ENCODE data around the gene CBX4. TPM values are rescaled to one million over a fixed set of nuclear protein-coding genes. Genes with fewer than 3 reads are reported as not detected.
A peak's percentile ranks its signal among the peaks of the same experiment; 100 is the strongest.

Gene CBX4
- total and polyA plus RNA-seq, 2 of the 13 experiments (the other 11 are each of a cell fraction or from before 2014, with no cell fraction given): 25.8 to 50.8 TPM

DNA sequence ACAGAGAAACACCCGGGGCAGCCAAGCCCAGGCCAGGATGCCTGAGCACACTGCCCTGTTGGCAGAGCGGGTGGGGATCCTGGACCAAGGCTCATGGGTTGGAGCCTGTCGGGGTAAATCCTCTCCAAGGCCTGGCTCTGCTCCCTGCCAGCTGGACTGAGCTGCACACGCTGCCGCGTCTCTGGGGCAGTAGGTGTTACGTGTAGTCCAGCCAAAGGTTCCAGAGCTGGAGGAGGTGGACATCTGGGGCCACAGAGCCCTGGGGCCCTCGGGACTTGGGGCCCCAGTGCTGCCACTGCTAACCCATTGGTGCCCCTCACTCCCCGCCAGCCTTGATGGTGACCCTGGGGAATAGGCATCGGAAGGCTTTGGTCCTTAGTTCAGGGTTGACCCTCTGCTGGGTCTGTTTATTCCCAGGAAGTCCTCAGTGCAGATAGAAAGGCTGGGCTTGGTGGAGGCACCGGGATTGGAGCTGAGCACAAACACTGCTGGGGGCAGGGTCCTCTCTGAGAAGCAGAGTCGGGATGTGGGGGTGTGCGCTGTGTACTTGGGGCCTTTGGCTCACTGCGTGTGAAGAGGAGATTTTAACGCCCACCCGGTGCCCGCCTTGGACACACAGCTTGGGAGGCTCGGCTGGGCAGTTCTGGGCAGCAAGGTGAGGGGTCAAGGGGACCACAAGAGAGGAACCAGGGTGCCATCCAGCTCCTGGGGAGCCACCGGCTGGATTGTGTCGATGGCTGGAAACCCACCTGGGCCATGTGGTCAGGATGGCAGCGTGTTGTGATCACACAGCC lies 16.3 kb upstream of the CBX4 start (continued):
- TF ChIP-seq, protein P1, sequence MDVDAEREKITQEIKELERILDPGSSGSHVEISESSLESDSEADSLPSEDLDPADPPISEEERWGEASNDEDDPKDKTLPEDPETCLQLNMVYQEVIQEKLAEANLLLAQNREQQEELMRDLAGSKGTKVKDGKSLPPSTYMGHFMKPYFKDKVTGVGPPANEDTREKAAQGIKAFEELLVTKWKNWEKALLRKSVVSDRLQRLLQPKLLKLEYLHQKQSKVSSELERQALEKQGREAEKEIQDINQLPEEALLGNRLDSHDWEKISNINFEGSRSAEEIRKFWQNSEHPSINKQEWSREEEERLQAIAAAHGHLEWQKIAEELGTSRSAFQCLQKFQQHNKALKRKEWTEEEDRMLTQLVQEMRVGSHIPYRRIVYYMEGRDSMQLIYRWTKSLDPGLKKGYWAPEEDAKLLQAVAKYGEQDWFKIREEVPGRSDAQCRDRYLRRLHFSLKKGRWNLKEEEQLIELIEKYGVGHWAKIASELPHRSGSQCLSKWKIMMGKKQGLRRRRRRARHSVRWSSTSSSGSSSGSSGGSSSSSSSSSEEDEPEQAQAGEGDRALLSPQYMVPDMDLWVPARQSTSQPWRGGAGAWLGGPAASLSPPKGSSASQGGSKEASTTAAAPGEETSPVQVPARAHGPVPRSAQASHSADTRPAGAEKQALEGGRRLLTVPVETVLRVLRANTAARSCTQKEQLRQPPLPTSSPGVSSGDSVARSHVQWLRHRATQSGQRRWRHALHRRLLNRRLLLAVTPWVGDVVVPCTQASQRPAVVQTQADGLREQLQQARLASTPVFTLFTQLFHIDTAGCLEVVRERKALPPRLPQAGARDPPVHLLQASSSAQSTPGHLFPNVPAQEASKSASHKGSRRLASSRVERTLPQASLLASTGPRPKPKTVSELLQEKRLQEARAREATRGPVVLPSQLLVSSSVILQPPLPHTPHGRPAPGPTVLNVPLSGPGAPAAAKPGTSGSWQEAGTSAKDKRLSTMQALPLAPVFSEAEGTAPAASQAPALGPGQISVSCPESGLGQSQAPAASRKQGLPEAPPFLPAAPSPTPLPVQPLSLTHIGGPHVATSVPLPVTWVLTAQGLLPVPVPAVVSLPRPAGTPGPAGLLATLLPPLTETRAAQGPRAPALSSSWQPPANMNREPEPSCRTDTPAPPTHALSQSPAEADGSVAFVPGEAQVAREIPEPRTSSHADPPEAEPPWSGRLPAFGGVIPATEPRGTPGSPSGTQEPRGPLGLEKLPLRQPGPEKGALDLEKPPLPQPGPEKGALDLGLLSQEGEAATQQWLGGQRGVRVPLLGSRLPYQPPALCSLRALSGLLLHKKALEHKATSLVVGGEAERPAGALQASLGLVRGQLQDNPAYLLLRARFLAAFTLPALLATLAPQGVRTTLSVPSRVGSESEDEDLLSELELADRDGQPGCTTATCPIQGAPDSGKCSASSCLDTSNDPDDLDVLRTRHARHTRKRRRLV (CRISPR knock-in tag; IDR thresholded peaks at IDR 0.05): no peak; the same call in 1 of the 2 replicates
- TF ChIP-seq ZNF317 (CRISPR knock-in tag; IDR thresholded peaks at IDR 0.05): no peak
- TF ChIP-seq MED13 (CRISPR knock-in tag; IDR thresholded peaks at IDR 0.05): no peak
- no peak for TF ChIP-seq MAZ (IDR thresholded peaks at IDR 0.05; ENCODE audit: borderline replicate concordance, low read depth, low read length)
- TF ChIP-seq MAZ (CRISPR knock-in tag; IDR thresholded peaks at IDR 0.05; ENCODE audit: low read depth): peak; percentile 47; the same call in 1 of the 2 replicates
- peak; percentile 64; the same call in 1 of the 2 replicates for TF ChIP-seq ZNF607 (CRISPR knock-in tag; IDR thresholded peaks at IDR 0.05; ENCODE audit: borderline replicate concordance)
- TF ChIP-seq, protein P2, sequence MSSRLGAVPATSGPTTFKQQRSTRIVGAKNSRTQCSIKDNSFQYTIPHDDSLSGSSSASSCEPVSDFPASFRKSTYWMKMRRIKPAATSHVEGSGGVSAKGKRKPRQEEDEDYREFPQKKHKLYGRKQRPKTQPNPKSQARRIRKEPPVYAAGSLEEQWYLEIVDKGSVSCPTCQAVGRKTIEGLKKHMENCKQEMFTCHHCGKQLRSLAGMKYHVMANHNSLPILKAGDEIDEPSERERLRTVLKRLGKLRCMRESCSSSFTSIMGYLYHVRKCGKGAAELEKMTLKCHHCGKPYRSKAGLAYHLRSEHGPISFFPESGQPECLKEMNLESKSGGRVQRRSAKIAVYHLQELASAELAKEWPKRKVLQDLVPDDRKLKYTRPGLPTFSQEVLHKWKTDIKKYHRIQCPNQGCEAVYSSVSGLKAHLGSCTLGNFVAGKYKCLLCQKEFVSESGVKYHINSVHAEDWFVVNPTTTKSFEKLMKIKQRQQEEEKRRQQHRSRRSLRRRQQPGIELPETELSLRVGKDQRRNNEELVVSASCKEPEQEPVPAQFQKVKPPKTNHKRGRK (CRISPR knock-in tag; IDR thresholded peaks at IDR 0.05): 0 out of 2 replicates have a peak, but pooled peaks have one; percentile 38
- TF ChIP-seq, protein P3, sequence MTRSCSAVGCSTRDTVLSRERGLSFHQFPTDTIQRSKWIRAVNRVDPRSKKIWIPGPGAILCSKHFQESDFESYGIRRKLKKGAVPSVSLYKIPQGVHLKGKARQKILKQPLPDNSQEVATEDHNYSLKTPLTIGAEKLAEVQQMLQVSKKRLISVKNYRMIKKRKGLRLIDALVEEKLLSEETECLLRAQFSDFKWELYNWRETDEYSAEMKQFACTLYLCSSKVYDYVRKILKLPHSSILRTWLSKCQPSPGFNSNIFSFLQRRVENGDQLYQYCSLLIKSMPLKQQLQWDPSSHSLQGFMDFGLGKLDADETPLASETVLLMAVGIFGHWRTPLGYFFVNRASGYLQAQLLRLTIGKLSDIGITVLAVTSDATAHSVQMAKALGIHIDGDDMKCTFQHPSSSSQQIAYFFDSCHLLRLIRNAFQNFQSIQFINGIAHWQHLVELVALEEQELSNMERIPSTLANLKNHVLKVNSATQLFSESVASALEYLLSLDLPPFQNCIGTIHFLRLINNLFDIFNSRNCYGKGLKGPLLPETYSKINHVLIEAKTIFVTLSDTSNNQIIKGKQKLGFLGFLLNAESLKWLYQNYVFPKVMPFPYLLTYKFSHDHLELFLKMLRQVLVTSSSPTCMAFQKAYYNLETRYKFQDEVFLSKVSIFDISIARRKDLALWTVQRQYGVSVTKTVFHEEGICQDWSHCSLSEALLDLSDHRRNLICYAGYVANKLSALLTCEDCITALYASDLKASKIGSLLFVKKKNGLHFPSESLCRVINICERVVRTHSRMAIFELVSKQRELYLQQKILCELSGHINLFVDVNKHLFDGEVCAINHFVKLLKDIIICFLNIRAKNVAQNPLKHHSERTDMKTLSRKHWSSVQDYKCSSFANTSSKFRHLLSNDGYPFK (CRISPR knock-in tag; IDR thresholded peaks at IDR 0.05; ENCODE audit: borderline replicate concordance): peak; percentile 46; the same call in 1 of the 2 replicates
- TF ChIP-seq SRY (CRISPR knock-in tag; IDR thresholded peaks at IDR 0.05): no peak
- TF ChIP-seq SRSF1 (optimal IDR thresholded peaks at IDR 0.05; ENCODE audit: low read depth, low read length): peak; percentile 59
- peak; percentile 75 for TF ChIP-seq ZMAT3 (CRISPR knock-in tag; conservative IDR thresholded peaks at IDR 0.05)
- peak; percentile 32; the same call in 1 of the 2 replicates for TF ChIP-seq ZNF430 (CRISPR knock-in tag; IDR thresholded peaks at IDR 0.05)
- TF ChIP-seq, protein P4, sequence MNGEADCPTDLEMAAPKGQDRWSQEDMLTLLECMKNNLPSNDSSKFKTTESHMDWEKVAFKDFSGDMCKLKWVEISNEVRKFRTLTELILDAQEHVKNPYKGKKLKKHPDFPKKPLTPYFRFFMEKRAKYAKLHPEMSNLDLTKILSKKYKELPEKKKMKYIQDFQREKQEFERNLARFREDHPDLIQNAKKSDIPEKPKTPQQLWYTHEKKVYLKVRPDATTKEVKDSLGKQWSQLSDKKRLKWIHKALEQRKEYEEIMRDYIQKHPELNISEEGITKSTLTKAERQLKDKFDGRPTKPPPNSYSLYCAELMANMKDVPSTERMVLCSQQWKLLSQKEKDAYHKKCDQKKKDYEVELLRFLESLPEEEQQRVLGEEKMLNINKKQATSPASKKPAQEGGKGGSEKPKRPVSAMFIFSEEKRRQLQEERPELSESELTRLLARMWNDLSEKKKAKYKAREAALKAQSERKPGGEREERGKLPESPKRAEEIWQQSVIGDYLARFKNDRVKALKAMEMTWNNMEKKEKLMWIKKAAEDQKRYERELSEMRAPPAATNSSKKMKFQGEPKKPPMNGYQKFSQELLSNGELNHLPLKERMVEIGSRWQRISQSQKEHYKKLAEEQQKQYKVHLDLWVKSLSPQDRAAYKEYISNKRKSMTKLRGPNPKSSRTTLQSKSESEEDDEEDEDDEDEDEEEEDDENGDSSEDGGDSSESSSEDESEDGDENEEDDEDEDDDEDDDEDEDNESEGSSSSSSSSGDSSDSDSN (CRISPR knock-in tag; IDR thresholded peaks at IDR 0.05): 0 out of 2 replicates have a peak, but pooled peaks have one; percentile 29
